NOMO-1 (cell line): ENCODE results near the gene SMYD3.

ENCODE experiments used
- DNase-seq, 2 experiments: peaks; one replicate each; lab custom pipeline; 2025; ENCODE audit not compliant: unreplicated experiment in 2 of 2; lab: John Stamatoyannopoulos, UW

Gene SMYD3

DNA sequence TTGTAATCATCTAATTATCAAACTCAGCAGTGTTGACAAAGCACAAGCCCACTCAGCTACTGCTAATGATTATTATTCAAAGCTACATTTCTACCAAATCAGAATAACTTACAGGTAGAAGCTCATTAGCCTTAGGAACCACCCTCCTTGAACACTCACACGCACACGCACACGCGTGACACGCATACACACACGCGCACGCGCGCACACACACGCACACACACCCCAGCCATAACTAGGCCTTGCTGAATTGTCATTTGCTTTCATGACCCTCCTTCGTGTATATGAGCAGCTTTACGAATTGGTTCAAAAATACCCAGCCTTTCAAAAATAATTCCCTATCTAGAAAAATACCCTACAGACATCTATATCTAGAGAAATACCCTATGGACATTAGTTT, 195.6 kb downstream of the SMYD3 start:
- no peak for DNase-seq

DNA sequence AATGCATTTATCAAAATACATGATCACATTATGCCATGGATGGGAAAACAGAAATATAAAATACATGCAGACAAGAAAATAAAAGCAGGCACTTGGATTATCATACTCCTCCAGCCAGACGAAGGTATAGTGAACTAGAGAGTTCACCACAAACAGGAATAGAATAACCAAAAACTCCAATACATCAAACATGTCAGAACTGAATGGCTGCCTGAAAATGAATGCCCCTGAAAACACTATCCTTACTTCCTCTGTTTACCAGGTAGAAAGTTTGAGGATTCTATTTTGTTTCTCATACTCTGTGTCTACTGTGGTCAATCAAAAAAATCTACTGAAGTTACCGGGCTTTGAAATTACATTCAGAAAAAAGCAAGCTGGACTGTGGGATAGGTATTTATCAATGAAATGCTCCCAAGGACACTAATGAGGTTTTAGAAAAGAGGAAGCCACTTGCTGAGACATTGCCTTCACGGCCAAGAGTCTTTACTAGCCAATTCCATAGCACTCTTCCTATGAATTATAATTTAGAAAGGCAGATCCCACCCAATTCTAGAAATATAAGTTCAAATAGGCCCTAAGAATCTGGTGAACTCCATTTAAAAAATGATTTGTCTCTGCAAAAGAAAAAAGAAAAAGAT, 197.7 kb downstream of the SMYD3 start:
- DNase-seq: peak in 1 of 2 experiments; percentile 16

DNA sequence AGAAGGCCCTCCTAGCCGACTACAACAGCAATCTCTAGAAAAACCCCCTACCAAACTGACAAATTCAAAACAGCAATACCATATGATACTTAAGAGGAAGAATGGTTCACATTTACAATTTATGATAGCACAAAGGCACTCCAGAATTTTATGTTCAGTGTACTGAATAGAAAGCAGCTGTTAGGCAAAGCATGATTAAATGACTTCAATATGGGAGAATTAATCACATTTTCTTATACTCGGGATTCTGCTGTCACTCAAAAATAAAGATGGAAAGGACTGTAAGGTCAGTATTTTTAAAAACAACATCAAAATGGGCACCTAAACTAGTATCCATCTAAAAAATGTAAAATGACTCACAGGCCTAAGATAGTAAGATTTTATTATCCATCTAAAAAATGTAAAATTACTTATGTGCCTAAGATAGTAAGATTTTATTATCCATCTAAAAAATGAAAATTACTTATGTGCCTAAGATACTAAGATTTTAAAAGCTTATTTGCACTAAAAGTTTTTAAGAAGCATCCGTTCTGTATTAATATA, 198.5 kb downstream of the SMYD3 start:
- no peak for DNase-seq

DNA sequence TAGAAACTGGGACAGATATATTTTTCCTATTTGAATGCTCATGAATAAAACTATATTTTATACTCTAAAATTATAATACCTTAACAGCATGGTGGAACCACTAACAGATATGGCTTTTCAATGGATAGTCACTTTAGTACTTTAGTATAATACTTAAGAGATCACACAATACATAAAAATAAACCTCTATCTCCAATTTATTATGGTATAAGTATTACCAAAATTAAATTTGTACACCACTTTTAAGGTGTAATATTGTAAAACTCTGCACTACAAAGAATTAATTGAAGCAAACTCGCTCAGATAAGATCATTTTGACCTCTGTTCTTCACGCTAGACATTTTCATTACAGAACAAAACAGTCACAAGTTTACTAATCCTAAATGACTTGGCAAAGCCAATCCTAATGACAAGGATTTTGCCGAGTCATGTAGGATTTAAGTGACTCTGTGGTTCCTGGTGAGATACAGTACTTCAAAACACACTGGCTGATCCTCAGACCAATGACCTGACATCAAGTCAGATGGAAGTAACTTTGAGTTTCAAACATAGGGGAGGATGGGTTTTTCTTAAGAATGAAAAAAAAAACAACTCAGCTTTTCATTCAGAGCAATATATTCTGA, 200.6 kb downstream of the SMYD3 start:
- no peak for DNase-seq

DNA sequence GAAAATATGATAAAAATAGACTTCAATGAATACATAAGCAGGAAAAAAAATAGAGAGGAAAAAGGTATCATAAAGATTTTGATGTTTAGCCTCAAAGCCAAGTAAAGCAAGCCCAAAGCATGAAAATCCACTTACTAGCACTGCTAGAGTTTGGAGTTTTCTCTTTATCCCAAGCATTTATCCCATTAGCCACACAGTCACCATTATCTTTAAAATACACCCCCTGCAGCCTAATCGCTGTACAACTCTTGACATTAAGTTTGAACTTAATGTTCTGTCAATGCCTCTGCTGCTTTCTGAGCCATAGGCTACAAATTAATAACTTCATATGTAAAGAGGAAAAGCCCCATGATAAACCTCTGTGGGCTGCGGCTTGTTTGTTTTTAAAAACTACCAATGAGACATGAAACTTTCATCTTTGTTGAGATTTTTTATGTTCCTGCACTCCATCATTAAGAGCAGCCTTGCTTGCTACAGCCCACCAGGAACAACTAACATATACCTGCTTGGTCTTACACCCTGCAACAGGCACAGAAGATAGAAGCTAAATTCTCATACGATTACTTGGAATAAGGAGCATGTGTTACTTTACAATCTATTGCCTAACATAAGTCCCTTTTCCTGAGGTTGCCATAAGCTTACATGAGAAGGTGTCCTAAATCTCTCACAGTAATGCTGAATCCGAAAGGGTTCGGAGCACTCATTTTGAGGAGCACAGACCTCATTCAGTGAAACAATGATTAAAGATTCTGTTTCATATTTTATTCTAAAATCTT, 202.4 kb downstream of the SMYD3 start:
- no peak for DNase-seq

DNA sequence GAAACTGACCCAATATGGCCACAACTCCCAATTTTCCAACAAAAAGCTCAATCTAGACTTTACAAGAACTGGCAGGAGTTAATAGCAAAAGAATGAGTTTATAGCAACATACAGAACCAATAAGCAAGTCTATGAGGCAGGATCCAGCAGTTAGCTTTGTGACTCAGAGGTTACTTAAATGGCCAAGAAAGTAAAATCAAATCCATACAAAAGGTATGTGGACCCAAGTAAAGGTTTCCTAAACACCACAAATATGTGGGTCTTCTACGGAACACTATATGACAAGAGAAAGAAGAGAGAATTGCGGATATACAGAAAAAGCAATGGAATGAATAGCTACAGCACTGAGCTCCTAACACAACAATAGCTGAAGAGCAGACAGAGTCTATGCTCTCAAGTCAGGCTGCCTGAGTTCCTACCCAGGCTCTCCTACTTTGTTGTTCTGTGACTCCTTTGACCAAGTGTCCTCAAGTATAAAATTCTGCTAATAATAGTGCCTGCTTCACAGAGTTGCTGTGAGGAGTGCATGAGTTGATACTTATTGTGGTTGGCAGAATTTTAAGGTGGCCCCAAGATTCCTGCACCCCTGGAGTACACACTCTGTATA, 204.3 kb downstream of the SMYD3 start:
- no peak for DNase-seq

- no peak for DNase-seq
These were observed 204.8 kb downstream of the SMYD3 start for GRCh38 chr1:246302251-246302625.

DNA sequence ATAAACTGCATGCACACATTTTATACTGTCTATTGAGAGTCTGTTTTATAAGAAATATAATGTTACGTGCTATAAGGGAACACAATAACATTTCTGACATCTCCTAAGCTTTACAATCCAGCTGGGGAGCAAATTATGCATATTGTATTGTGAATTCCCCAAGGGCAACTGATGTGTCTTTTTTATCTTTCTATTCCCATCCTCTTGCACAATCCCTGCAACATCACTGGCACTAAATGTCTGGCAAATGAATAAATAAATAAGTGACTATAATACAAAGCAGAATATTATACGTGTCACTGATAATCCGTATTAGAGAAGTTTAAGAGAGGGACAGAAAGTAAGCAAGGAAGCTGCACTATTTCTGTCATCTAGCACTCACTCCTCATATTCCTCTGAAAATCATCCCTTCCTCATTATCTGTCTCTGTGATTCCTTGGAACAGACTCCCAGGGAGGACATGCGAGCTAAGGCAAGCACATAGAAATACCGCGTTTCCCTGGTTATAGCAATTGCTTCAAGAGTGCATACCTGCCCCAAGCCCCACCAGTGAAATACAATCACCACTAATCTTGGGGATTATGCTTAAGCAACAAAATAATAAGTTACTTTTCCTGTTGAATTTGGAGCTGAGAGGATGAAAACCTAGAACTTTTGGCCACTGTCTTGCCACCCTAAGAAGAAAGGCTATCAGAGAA, 205.4 kb downstream of the SMYD3 start:
- DNase-seq: no peak

DNA sequence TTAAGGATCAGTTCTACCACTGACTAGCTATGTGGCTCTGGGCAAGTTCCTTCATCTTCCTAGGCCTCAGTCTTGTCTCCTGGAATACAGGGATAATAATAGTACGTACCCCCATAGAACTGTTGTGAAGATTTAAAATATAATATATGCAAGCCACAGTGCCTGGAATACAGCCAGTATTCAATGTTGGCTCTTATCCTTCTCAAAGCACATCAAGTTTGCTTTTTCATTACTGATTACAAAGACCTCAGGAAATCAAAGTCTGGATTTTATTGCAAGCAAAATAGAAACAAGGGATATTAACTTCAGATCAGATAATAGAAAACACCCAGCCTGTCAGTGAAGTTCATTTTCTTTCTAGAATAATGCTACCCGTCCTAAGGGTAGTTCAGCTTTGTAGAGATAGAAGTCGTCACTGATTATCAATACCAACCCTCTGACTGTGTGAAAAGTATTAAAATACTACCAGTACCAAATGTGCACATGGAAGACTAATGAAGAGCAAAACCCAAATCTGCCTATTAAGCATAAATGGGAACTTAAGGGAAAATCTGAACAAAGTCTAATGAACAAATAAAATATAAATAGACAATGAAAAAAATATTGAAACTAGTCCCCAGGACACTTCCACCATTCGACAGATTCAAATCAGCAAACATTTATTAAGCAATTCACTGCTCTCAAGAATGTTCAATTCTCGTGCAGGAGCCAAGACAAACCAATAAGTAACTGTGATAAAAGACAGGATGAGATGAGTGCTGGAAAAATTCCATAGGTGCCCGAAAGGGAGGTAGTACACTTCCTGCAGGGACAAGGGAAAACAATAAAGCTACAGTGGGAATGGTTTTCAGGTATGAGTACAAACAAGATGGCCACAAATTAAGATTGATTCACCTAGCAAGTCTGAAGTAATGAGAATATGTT, 206.2 kb downstream of the SMYD3 start:
- DNase-seq: no peak

DNA sequence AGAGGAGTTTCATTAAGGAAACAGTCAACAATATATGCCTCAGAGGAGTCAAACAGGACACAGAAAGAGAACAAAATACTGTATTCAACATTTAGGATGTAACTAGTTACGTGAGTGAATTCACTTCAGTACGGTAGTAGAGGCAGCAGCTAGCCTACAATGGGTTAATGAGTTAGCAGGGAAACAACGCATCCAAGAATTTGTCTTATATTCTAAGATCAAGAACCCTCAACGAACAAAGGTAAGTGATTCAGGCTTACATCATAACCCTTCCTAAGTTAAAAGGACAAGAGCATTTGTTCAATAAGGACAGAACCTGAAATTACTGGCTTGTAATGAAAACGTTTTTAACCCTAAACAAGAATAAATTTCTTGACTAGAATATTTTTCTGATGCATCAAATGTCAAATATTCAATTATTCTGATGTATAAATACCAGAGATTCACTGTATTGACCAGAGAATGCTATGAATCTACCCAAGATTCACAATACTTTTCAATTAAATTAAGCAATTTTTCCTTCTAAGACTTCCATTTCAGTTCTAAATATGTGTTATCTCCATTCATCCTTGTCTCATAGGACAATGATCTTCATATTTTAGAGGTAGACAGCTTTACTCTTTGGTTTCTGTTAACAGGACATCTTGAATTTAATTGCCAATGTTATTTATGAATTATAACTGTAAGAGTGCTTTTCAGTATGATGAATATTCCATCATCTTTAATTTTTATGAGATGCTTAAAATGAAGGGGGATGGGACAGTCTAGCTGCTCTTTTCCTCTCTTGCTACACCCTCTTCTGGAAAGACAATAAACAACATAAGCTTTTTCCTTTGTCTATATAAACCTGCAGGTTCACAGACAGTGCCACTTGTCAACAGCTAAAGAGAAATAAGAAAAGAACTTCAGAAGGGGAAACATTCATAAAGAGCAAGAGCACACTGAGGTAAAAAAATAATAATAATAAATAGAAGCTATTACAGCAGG, 209.5 kb downstream of the SMYD3 start:
- DNase-seq: no peak

GRCh38 chr1:246295968-246296367, 211.1 kb downstream of the SMYD3 start:
- DNase-seq: peak; percentile 44 to 53

GRCh38 chr1:246295340-246295739, 211.7 kb downstream of the SMYD3 start:
- no peak for DNase-seq

DNA sequence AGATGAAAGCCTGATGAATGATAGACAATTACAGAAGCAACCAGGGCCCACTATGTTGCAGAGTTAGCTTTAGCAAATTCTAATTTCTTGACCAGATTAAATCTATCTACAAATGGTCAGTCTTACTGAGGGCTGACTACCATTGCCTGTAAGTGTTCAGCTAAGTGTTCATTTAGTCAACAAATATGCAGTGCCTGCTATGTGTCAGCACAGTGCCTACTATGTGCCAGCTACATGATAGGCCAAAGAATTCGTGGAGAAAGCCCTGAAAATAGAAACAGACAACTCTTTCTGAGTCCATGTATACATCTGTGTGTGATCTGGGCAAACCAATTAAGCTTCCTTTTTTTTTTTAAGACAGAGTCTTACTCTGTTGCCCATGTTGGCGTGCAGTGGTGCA, 212.8 kb downstream of the SMYD3 start:
- no peak for DNase-seq

GRCh38 chr1:246293366-246294121, 213.5 kb downstream of the SMYD3 start:
- DNase-seq: no peak

DNA sequence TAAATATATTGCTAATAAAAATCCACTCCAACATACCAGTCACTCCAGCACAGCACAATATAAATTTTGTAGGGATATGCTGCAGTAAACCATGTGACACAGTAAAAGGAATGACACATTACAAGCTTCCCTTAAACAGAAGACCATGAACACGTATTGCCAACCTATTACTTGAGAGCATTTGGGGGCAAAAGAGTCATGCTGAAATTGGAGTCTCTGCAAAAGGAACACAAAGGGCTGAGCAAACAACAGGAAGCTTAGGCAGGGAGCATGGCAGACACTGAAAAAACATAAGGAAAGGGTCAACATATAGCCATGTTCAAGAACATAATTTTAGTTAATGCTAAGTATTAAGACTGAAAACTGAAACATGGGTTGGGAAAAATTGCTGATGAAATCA, 214.5 kb downstream of the SMYD3 start:
- DNase-seq: no peak

GRCh38 chr1:246291127-246291526, 216.0 kb downstream of the SMYD3 start:
- DNase-seq: no peak

DNA sequence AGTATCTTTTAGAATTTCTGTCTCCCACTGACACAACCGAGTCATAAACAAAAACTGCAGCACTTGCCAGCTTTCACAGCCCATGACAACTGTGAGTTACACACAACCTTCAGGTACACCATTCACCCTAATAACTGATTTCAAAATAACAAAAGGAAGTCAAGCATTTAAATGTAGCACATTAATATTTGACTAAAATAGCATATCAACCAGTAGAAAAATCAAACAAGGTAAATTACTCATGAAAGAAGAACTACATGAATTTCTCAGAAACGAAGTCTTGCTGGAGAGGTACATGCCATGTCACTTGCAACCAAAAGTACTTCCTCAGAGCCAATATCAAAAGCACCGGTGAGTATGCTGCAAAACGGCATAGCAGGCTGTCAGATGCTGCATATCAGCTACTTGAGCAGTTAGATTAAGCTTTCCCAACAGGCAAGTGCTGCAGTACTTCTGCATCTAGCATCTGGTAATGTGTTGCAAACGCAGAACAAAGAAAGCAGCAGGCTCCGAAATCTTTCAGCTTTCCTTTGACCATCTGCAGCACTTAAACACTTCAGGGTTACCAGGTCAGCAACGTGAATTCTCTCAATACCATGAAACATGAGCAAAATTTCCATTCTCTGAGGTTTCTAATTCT, 223.2 kb downstream of the SMYD3 start:
- DNase-seq: peak in 1 of 2 experiments; percentile 44
